Measurements from ENCODE around the gene SEC24D.
"Not testable (repeated sequence)": the region's sequence is repeated elsewhere in the genome, so short reads cannot be mapped to it uniquely, and the experiment has no call there.

SEC24D gene

GRCh38 chr4:118813561-118813960 lies 22.4 kb downstream of the SEC24D start:
- no peak overlapping the region for H3K9ac ChIP-seq
- no peaks in the 10 kb centered on the region for H3K9me3 ChIP-seq
- no peaks in the 10 kb centered on the region for H3K27me3 ChIP-seq
- no peak overlapping the region for H3K27ac ChIP-seq
- no peaks in the 10 kb centered on the region for H4K20me1 ChIP-seq
- no peak for TF ChIP-seq Cebpa-rat (IDR thresholded peaks at IDR 0.05)
- H3K36me3 ChIP-seq, result peaks cover 73% of the 10 kb centered on the region
- no peak overlapping the region for H3K4me3 ChIP-seq
- H3K4me2 ChIP-seq, result no peak overlapping the region
- H3K4me1 ChIP-seq, result no peaks in the 10 kb centered on the region

GRCh38 chr4:118811832-118812231 lies 24.1 kb downstream of the SEC24D start:
- Histone ChIP-seq H3K9me3 (no peaks in the 10 kb centered on the region), H3K4me2 (no peak overlapping the region), H3K36me3 (peaks cover 79% of the 10 kb centered on the region), H3K4me1 (no peaks in the 10 kb centered on the region), H3K27me3 (no peaks in the 10 kb centered on the region), H3K27ac (no peak overlapping the region), H4K20me1 (no peaks in the 10 kb centered on the region), H3K4me3 (no peak overlapping the region), H3K9ac (no peak overlapping the region)
- TF ChIP-seq Cebpa-rat (IDR thresholded peaks at IDR 0.05), result no peak

- Histone ChIP-seq H3K36me3 (peaks cover 84% of the 10 kb centered on the region), H3K4me1 (no peaks in the 10 kb centered on the region), H3K27me3 (no peaks in the 10 kb centered on the region), H3K4me3 (no peak overlapping the region), H3K9me3 (no peaks in the 10 kb centered on the region), H4K20me1 (no peaks in the 10 kb centered on the region), H3K9ac (no peak overlapping the region), H3K4me2 (no peak overlapping the region), H3K27ac (no peak overlapping the region)
- TF ChIP-seq Cebpa-rat (IDR thresholded peaks at IDR 0.05), result no peak
These were observed 24.7 kb downstream of the SEC24D start for GRCh38 chr4:118810991-118811764.

- Histone ChIP-seq H4K20me1 (no peaks in the 10 kb centered on the region), H3K9me3 (no peaks in the 10 kb centered on the region), H3K4me2 (no peak overlapping the region), H3K27me3 (no peaks in the 10 kb centered on the region), H3K9ac (no peak overlapping the region), H3K4me1 (no peaks in the 10 kb centered on the region), H3K36me3 (peaks cover 72% of the 10 kb centered on the region), H3K27ac (no peak overlapping the region), H3K4me3 (no peak overlapping the region)
- TF ChIP-seq Cebpa-rat (IDR thresholded peaks at IDR 0.05), result no peak
These were observed 28.3 kb downstream of the SEC24D start for GRCh38 chr4:118807659-118808058.

GRCh38 chr4:118803253-118803652 lies 32.7 kb downstream of the SEC24D start:
- Histone ChIP-seq H3K9me3 (no peaks in the 10 kb centered on the region), H3K27ac (no peak overlapping the region), H3K36me3 (peaks cover 65% of the 10 kb centered on the region), H4K20me1 (no peaks in the 10 kb centered on the region), H3K4me3 (no peak overlapping the region), H3K4me1 (no peaks in the 10 kb centered on the region), H3K4me2 (no peak overlapping the region), H3K27me3 (no peaks in the 10 kb centered on the region), H3K9ac (no peak overlapping the region)
- no peak for TF ChIP-seq Cebpa-rat (IDR thresholded peaks at IDR 0.05)

- Histone ChIP-seq H3K4me3 (no peak overlapping the region), H3K27me3 (no peaks in the 10 kb centered on the region), H3K9ac (no peak overlapping the region), H3K27ac (no peak overlapping the region), H3K9me3 (no peaks in the 10 kb centered on the region), H3K36me3 (peaks cover 66% of the 10 kb centered on the region), H4K20me1 (no peaks in the 10 kb centered on the region), H3K4me2 (no peak overlapping the region), H3K4me1 (no peaks in the 10 kb centered on the region)
- no peak for TF ChIP-seq Cebpa-rat (IDR thresholded peaks at IDR 0.05)
These were observed 33.9 kb downstream of the SEC24D start for GRCh38 chr4:118801895-118802575.

- Histone ChIP-seq H3K9me3 (no peaks in the 10 kb centered on the region), H3K4me3 (no peak overlapping the region), H3K27me3 (no peaks in the 10 kb centered on the region), H4K20me1 (no peaks in the 10 kb centered on the region), H3K9ac (no peak overlapping the region), H3K4me1 (no peaks in the 10 kb centered on the region), H3K36me3 (peaks cover 67% of the 10 kb centered on the region), H3K27ac (no peak overlapping the region), H3K4me2 (no peak overlapping the region)
- no peak for TF ChIP-seq Cebpa-rat (IDR thresholded peaks at IDR 0.05)
These were observed 36.5 kb downstream of the SEC24D start for GRCh38 chr4:118799231-118799942.

- Histone ChIP-seq H3K9ac (no peak overlapping the region), H3K9me3 (no peaks in the 10 kb centered on the region), H3K36me3 (peaks cover 66% of the 10 kb centered on the region), H3K27me3 (no peaks in the 10 kb centered on the region), H3K4me1 (no peaks in the 10 kb centered on the region), H3K27ac (no peak overlapping the region), H4K20me1 (no peaks in the 10 kb centered on the region), H3K4me3 (no peak overlapping the region), H3K4me2 (no peak overlapping the region)
- no peak for TF ChIP-seq Cebpa-rat (IDR thresholded peaks at IDR 0.05)
These were observed 37.3 kb downstream of the SEC24D start for GRCh38 chr4:118798658-118799057.

GRCh38 chr4:118797558-118798142 lies 38.3 kb downstream of the SEC24D start:
- peaks cover 67% of the 10 kb centered on the region for H3K36me3 ChIP-seq
- H3K4me1 ChIP-seq, result no peaks in the 10 kb centered on the region
- H3K9me3 ChIP-seq, result no peaks in the 10 kb centered on the region
- TF ChIP-seq Cebpa-rat (IDR thresholded peaks at IDR 0.05), result no peak
- no peak overlapping the region for H3K27ac ChIP-seq
- no peak overlapping the region for H3K4me3 ChIP-seq
- no peaks in the 10 kb centered on the region for H3K27me3 ChIP-seq
- H4K20me1 ChIP-seq, result no peaks in the 10 kb centered on the region
- no peak overlapping the region for H3K9ac ChIP-seq
- H3K4me2 ChIP-seq, result no peak overlapping the region

GRCh38 chr4:118791690-118792446 lies 44.1 kb downstream of the SEC24D start:
- not testable (repeated sequence) for H3K4me1 ChIP-seq, H3K27ac ChIP-seq, H3K27me3 ChIP-seq, H4K20me1 ChIP-seq, H3K4me3 ChIP-seq, H3K9me3 ChIP-seq, H3K9ac ChIP-seq, H3K4me2 ChIP-seq
- H3K36me3 ChIP-seq, result peaks cover 27% of the 10 kb centered on the region
